Activated CD4-positive, alpha-beta T cell treated with anti-CD3 and anti-CD28 coated beads, Interleukin-2, amount 50 U/mL, for 24 hours (primary cell): ENCODE data around the gene HCFC1.
"Not testable (repeated sequence)": the region's sequence is repeated elsewhere in the genome, so short reads cannot be mapped to it uniquely, and the experiment has no call there.

Experiments used
- DNase-seq, 2 donors: peaks; one replicate each; pipeline ENCODE4 v3.0.0-alpha.2; 2020; ENCODE audit warnings: low read depth in 1 of 2, low spot score in 1 of 2

Gene HCFC1

GRCh38 chrX:154010330-154011087, 38.9 kb upstream of the HCFC1 start:
- no peak for DNase-seq

- no peak for DNase-seq
Measured at GRCh38 chrX:154008521-154008920, 36.9 kb upstream of the HCFC1 start.

GRCh38 chrX:154006947-154007346, 35.3 kb upstream of the HCFC1 start:
- DNase-seq, result no peak

- DNase-seq, result no peak
Measured at GRCh38 chrX:154004315-154004714, 32.7 kb upstream of the HCFC1 start.

GRCh38 chrX:154002215-154002719, 30.6 kb upstream of the HCFC1 start:
- DNase-seq, result no peak

GRCh38 chrX:154000051-154000450, 28.4 kb upstream of the HCFC1 start:
- DNase-seq, result no peak

GRCh38 chrX:153999359-154000037, 27.9 kb upstream of the HCFC1 start:
- DNase-seq, result no peak

GRCh38 chrX:153995504-153995903, 23.9 kb upstream of the HCFC1 start:
- no peak for DNase-seq

- not testable (repeated sequence) for DNase-seq
Measured at GRCh38 chrX:153994398-153994797, 22.8 kb upstream of the HCFC1 start.

GRCh38 chrX:153993978-153994377, 22.4 kb upstream of the HCFC1 start:
- DNase-seq, result no peak

- no peak for DNase-seq
Measured at GRCh38 chrX:153993079-153993478, 21.5 kb upstream of the HCFC1 start.

GRCh38 chrX:153992180-153992579, 20.6 kb upstream of the HCFC1 start:
- DNase-seq, result no peak

- no peak for DNase-seq
Measured at GRCh38 chrX:153991013-153991580, 19.5 kb upstream of the HCFC1 start.

GRCh38 chrX:153989973-153990655, 18.5 kb upstream of the HCFC1 start:
- no peak for DNase-seq

GRCh38 chrX:153988493-153988892, 16.9 kb upstream of the HCFC1 start:
- DNase-seq, result no peak

- DNase-seq, result peak in 1 of 2 donors; percentile 51
Measured at GRCh38 chrX:153984351-153985178, 12.9 kb upstream of the HCFC1 start.

- DNase-seq, result no peak
Measured at GRCh38 chrX:153983321-153983801, 11.7 kb upstream of the HCFC1 start.

- DNase-seq, result peak in 1 of 2 donors; percentile 43
Measured at GRCh38 chrX:153981771-153982533, 10.3 kb upstream of the HCFC1 start.

- DNase-seq, result no peak
Measured at GRCh38 chrX:153981231-153981630, 9.6 kb upstream of the HCFC1 start.

GRCh38 chrX:153980394-153980793, 8.8 kb upstream of the HCFC1 start:
- DNase-seq, result not testable (repeated sequence)
